ENCODE results near the gene RPRD1B. TPM values are rescaled to one million over a fixed set of nuclear protein-coding genes. Genes with fewer than 3 reads are reported as not detected.

The RPRD1B gene
- total and polyA plus RNA-seq, 2 of the 8 experiments (the other 6 are each of a cell fraction or from before 2014, with no cell fraction given), result 10.3 to 20.9 TPM

DNA sequence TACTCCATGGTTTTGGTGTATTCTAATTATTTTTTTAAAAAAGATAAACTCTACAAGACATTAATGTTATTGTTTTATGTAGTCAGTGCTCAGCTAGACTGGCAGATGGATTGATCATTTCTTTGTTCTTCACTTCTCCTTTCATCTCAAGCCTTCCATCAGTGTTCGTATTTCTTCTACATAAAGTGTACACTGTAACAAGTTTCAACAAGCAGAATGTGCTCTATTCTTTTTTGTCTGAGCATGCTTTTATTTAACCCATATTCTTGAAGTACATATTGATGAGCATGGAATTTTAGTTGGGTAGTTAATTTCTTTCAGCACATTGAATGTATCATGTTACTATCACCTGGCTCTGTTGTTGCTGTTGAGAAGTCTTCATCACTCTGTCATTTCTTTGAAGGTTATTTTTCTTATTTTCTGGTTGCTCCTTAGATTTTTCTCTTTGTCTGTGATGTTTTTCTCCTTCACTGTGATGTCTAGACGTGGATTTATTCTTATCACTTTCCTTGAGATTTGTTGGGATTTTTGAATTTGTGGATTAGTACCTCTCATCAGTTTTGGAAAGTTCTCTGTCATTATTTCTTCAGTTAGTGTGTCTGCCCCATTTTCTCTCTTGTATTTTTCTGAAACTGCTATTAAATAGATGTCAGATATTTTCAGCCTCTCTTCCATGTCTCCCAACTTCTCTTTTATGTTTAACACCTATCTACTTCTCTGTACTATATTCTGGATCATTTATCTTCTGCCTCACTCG lies 83.0 kb downstream of the RPRD1B start:
- POLR2A ChIA-PET (ENCODE audit: partially characterized antibody), result no interaction called here
- H3K79me1 ChIP-seq (ENCODE audit: low read depth, low read length), result no peaks in the 10 kb centered on the region
- H3K36me3 ChIP-seq (ENCODE audit: control insufficient read depth in 2 of 4, insufficient read depth in 4 of 4, low read length in 3 of 4), result no peaks in the 10 kb centered on the region
- no peak overlapping the region for H2BK20ac ChIP-seq (ENCODE audit: low read length)
- no peaks in the 10 kb centered on the region for H4K20me1 ChIP-seq (replicated peaks in 1 of 2; ENCODE audit: control insufficient read depth in 1 of 2, insufficient read depth in 2 of 2, low read length in 2 of 2)
- no peak overlapping the region for H2AFZ ChIP-seq (ENCODE audit: low read length)
- H3K18ac ChIP-seq (ENCODE audit: extremely low read depth, low read length), result no peak overlapping the region
- no peak overlapping the region for H4K91ac ChIP-seq (replicated peaks; ENCODE audit: insufficient read length, low read length)
- H2BK5ac ChIP-seq (ENCODE audit: low read depth, low read length), result no peak overlapping the region
- H4K8ac ChIP-seq (ENCODE audit: extremely low read depth, insufficient read depth, low read length), result no peak overlapping the region
- H3K79me2 ChIP-seq (ENCODE audit: control insufficient read depth in 1 of 2, insufficient read depth in 2 of 2, low read length in 2 of 2), result no peaks in the 10 kb centered on the region
- no peak overlapping the region for H3K4me2 ChIP-seq (ENCODE audit: insufficient read depth in 1 of 2, low read depth in 2 of 2, low read length in 2 of 2)
- H2BK12ac ChIP-seq (ENCODE audit: low read depth, low read length), result no peak overlapping the region
- H2BK120ac ChIP-seq (replicated peaks; ENCODE audit: low read depth, low read length), result no peak overlapping the region
- H2BK15ac ChIP-seq (ENCODE audit: low read length), result no peak overlapping the region
- DNase-seq (ENCODE audit: low read depth in 1 of 2, low spot score in 2 of 2) (no peak), FAIRE-seq (no peak)
- H3K9ac ChIP-seq (replicated peaks in 1 of 4; ENCODE audit: extremely low read depth in 1 of 4, low read depth in 3 of 4, low read length in 3 of 4), result no peak overlapping the region
- no peak overlapping the region for H3K27ac ChIP-seq (ENCODE audit: low read depth, low read length)
- WGBS, 2 experiments (ENCODE audit: extremely low coverage in 1 of 2, insufficient coverage in 1 of 2, insufficient read length in 1 of 2, insufficient replicate concordance in 2 of 2, low coverage in 1 of 2, low lambda C conversion rate in 2 of 2, missing lambda C conversion rate in 1 of 2), result 59% methylated on average over 3 of the region's 3 CpGs; no CpG with 5 or more reads in 1 of the 2 experiments
- H3K4me1 ChIP-seq (replicated peaks in 1 of 4; ENCODE audit: control insufficient read depth in 3 of 4, insufficient read depth in 4 of 4, low read length in 3 of 4), result no peaks in the 10 kb centered on the region
- no peaks in the 10 kb centered on the region for H3K9me3 ChIP-seq (ENCODE audit: insufficient read depth in 2 of 2, low read depth in 1 of 2, low read length in 1 of 2)
- H3K4me3 ChIP-seq (ENCODE audit: extremely low read depth in 1 of 4, insufficient read depth in 2 of 4, low read depth in 3 of 4, low read length in 4 of 4), result no peak overlapping the region
- no peak overlapping the region for H4K5ac ChIP-seq (ENCODE audit: insufficient read length, low read depth, low read length)
- CTCF ChIA-PET (ENCODE audit: partially characterized antibody), result interaction anchor here (1.5 kb wide), 1 partner anchor 27 kb away, joined by 3 read pairs; no protein-coding TSS in a partner anchor
- no peaks in the 10 kb centered on the region for H3K23me2 ChIP-seq (ENCODE audit: low read depth, low read length)
- H3K23ac ChIP-seq (ENCODE audit: insufficient read length), result no peak overlapping the region
- no peak overlapping the region for H3K4ac ChIP-seq (replicated peaks; ENCODE audit: insufficient read length, low read depth, low read length)
- H3K56ac ChIP-seq (replicated peaks; ENCODE audit: insufficient read length, low read depth, low read length), result no peak overlapping the region
- no peaks in the 10 kb centered on the region for H3K27me3 ChIP-seq (replicated peaks in 1 of 4; ENCODE audit: control insufficient read depth in 3 of 4, extremely low read depth in 1 of 4, insufficient read depth in 3 of 4, low read length in 3 of 4)
- H2AK5ac ChIP-seq (ENCODE audit: low read depth, low read length), result no peak overlapping the region
- H3K14ac ChIP-seq (ENCODE audit: insufficient read length), result no peak overlapping the region
- TF ChIP-seq, protein P1, sequence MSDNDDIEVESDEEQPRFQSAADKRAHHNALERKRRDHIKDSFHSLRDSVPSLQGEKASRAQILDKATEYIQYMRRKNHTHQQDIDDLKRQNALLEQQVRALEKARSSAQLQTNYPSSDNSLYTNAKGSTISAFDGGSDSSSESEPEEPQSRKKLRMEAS (IDR thresholded peaks at IDR 0.05), result no peak
- no peak for TF ChIP-seq TAF1 (IDR thresholded peaks at IDR 0.05; ENCODE audit: low read depth, low read length)
- no peak for TF ChIP-seq EGR1 (IDR thresholded peaks at IDR 0.05; ENCODE audit: borderline replicate concordance, low read depth, low read length)
- TF ChIP-seq, protein P2, sequence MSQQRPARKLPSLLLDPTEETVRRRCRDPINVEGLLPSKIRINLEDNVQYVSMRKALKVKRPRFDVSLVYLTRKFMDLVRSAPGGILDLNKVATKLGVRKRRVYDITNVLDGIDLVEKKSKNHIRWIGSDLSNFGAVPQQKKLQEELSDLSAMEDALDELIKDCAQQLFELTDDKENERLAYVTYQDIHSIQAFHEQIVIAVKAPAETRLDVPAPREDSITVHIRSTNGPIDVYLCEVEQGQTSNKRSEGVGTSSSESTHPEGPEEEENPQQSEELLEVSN (IDR thresholded peaks at IDR 0.05), result no peak
- no peak for TF ChIP-seq TBP (IDR thresholded peaks at IDR 0.05; ENCODE audit: low read depth, low read length)
- no peak for TF ChIP-seq SP4 (IDR thresholded peaks at IDR 0.05; ENCODE audit: low read length)
- TF ChIP-seq KDM1A (IDR thresholded peaks at IDR 0.05; ENCODE audit: borderline replicate concordance, low read length), result no peak
- no peak for TF ChIP-seq SIRT6 (IDR thresholded peaks at IDR 0.05; ENCODE audit: low read length)
- TF ChIP-seq SAP30 (IDR thresholded peaks at IDR 0.05; ENCODE audit: insufficient read depth, insufficient replicate concordance, low read length), result no peak
- no peak for TF ChIP-seq CEBPB (IDR thresholded peaks at IDR 0.05; ENCODE audit: low read depth, low read length)
- TF ChIP-seq JUN (IDR thresholded peaks at IDR 0.05; ENCODE audit: low read depth, low read length), result no peak
- TF ChIP-seq BCL11A (IDR thresholded peaks at IDR 0.05; ENCODE audit: low read depth in 2 of 2, low read length in 2 of 2), result no peak
- no peak for TF ChIP-seq CREB1 (IDR thresholded peaks at IDR 0.05)
- no peak for TF ChIP-seq ZNF274 (IDR thresholded peaks at IDR 0.05; ENCODE audit: borderline replicate concordance, extremely low read depth, low read length)
